ENCODE data around the gene CLTCL1.

DNA sequence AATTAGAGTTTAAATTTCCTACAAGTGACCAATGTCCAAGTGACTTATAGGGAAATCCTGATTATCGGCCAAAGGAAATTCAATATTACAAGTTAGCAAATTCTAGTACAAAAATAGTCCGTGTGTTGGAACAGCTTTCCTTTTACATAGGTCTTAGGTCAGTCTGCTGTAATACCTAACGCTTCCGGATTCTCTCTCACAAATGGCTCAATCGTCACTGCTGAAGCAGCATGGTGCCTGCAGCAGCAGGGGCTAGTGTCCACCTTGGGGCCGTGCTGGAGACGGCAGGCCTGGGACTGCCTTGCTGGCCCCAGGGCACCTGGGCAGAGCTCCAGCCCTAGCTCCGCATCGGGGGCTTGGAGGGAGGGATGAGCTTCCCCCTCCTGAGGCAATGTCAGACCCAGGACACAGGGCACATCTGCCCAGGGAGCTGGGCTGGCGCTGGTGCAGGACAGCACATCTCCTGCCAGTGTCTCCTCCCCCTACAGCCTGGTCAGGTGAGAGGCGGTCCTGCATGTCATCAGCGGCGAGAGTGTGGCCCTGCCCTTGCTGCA lies 39.4 kb upstream of the CLTCL1 start:
- TF ChIP-seq EP300 (IDR thresholded peaks at IDR 0.05) (no peak), POLR2A (IDR thresholded peaks at IDR 0.05) (no peak)
- TF ChIP-seq, protein P1, sequence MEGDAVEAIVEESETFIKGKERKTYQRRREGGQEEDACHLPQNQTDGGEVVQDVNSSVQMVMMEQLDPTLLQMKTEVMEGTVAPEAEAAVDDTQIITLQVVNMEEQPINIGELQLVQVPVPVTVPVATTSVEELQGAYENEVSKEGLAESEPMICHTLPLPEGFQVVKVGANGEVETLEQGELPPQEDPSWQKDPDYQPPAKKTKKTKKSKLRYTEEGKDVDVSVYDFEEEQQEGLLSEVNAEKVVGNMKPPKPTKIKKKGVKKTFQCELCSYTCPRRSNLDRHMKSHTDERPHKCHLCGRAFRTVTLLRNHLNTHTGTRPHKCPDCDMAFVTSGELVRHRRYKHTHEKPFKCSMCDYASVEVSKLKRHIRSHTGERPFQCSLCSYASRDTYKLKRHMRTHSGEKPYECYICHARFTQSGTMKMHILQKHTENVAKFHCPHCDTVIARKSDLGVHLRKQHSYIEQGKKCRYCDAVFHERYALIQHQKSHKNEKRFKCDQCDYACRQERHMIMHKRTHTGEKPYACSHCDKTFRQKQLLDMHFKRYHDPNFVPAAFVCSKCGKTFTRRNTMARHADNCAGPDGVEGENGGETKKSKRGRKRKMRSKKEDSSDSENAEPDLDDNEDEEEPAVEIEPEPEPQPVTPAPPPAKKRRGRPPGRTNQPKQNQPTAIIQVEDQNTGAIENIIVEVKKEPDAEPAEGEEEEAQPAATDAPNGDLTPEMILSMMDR (IDR thresholded peaks at IDR 0.05): no peak
